ENCODE measurements around the gene TRIAP1. TPM values are rescaled to one million over a fixed set of nuclear protein-coding genes. Genes with fewer than 3 reads are reported as not detected.
"Not testable (repeated sequence)": the region's sequence is repeated elsewhere in the genome, so short reads cannot be mapped to it uniquely, and the experiment has no call there.

The TRIAP1 gene
- total and polyA plus RNA-seq, 8 donors, result 21.9 to 42.4 (median 36.2) TPM

DNA sequence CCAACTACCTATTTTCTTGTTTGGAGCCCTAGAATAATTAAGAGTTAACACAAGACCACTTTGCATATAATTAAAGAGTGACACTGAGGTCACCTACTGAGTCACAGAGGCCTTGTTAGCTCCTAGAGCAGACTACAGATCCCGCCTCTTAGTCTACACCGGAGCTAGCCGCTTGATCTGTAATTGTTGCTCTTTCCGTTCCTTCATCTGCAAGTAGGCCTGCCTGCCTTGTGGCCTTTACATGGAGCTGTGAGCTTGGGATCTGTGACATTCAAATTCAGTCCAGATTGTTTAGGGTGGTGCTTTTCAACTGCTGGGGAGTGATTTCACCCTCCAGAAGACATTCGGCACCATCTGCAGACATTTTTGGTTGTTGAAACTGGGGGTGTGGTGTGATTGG lies 44.1 kb upstream of the TRIAP1 start:
- Histone ChIP-seq H3K27me3 (no peaks in the 10 kb centered on the region), H3K27ac (no peak overlapping the region), H3K9me3 (no peaks in the 10 kb centered on the region), H3K4me1 (peaks cover 0 to 5% of the 10 kb centered on the region in 2 donors), H3K4me3 (no peak overlapping the region), H3K36me3 (peaks cover 0 to 12% of the 10 kb centered on the region in 2 donors)
- DNase-seq (no peak), ATAC-seq (no peak)
- intact Hi-C loops (cut with DNase I), result no loop called here
- TF ChIP-seq, protein P1, sequence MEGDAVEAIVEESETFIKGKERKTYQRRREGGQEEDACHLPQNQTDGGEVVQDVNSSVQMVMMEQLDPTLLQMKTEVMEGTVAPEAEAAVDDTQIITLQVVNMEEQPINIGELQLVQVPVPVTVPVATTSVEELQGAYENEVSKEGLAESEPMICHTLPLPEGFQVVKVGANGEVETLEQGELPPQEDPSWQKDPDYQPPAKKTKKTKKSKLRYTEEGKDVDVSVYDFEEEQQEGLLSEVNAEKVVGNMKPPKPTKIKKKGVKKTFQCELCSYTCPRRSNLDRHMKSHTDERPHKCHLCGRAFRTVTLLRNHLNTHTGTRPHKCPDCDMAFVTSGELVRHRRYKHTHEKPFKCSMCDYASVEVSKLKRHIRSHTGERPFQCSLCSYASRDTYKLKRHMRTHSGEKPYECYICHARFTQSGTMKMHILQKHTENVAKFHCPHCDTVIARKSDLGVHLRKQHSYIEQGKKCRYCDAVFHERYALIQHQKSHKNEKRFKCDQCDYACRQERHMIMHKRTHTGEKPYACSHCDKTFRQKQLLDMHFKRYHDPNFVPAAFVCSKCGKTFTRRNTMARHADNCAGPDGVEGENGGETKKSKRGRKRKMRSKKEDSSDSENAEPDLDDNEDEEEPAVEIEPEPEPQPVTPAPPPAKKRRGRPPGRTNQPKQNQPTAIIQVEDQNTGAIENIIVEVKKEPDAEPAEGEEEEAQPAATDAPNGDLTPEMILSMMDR (IDR thresholded peaks at IDR 0.05), result no peak

DNA sequence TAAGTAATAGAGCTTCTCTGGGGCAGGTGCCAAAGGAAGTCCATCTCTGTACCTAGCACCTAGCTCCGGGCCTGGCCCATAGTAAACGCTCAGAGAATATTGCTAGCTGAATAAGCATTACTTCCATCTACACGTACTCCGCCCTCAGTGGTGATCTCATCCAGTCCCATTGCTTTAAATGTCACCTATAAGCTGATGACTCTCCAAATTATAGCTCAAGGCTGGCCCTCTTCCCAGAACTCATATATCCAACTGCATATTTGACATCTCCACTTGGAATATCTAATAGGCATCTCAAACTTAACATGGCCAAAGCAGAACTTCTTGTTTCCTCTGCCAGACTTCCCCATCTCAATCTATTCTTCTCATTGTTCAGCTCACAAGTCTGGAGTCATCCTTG lies 42.8 kb upstream of the TRIAP1 start:
- peaks cover 0 to 12% of the 10 kb centered on the region in 2 donors for H3K36me3 ChIP-seq
- H3K4me1 ChIP-seq, result no peaks in the 10 kb centered on the region
- H3K9me3 ChIP-seq, result no peaks in the 10 kb centered on the region
- ATAC-seq (no peak), DNase-seq (no peak)
- H3K27me3 ChIP-seq, result no peaks in the 10 kb centered on the region
- TF ChIP-seq, protein P1 (IDR thresholded peaks at IDR 0.05), result no peak
- intact Hi-C loops (cut with DNase I), result no loop called here
- H3K27ac ChIP-seq, result no peak overlapping the region
- H3K4me3 ChIP-seq, result no peak overlapping the region

DNA sequence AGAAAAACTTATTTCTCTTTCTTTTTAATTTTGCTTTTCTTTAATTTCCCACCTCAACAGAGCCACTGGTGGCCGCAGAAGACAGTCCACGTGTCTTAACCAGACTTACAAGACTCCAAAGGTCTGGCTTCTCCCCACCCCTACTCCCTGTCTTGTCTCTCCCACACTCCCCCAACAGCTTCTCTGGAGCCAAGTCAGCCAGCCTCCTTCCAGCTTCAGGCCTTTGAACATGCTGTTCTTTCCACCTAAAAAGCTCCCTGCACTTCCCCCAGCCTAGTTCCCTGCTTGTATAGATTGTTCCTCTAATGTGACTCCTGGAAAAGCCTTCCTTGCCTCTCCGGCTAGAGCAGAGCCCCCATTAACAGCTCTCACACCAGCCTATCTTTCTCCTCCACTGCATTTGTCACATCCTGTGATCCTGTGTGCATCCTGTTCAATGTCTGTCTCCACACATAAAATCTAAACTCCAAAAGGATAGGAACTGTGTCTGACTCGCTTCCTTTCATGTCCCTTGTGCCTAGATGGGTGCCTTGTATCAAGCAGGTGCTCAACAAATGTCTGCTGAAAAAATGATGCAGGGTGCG lies 42.0 kb upstream of the TRIAP1 start:
- no peaks in the 10 kb centered on the region for H3K4me1 ChIP-seq
- no peaks in the 10 kb centered on the region for H3K27me3 ChIP-seq
- TF ChIP-seq, protein P1 (IDR thresholded peaks at IDR 0.05), result no peak
- H3K4me3 ChIP-seq, result no peak overlapping the region
- DNase-seq (no peak), ATAC-seq (no peak)
- no peak overlapping the region for H3K27ac ChIP-seq
- intact Hi-C loops (cut with DNase I), result no loop called here
- no peaks in the 10 kb centered on the region for H3K9me3 ChIP-seq
- peaks cover 0 to 12% of the 10 kb centered on the region in 2 donors for H3K36me3 ChIP-seq

DNA sequence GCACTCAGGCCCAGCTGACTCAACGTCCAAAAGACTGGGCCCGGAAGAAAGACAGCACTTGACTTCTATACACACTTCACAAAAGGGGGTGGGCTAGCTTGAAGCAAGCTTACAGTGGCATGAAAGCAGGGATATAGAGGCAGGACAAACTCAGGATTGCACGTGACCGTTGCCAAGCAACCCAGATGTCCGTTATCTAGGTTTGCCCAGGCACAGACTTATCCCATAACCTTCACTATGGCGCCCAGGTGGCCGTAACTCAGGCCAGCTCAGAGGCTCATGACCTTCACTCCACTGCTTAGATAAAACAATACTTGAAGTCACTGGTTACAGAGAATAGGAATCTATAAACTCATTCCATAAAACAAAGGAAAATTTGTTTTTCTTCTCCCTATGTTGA lies 41.4 kb upstream of the TRIAP1 start:
- H3K27ac ChIP-seq; H3K4me3 ChIP-seq; DNase-seq; ATAC-seq; H3K27me3 ChIP-seq; H3K4me1 ChIP-seq; H3K9me3 ChIP-seq; intact Hi-C loops (cut with DNase I): not testable (repeated sequence)
- peaks cover 0 to 12% of the 10 kb centered on the region in 2 donors for H3K36me3 ChIP-seq

DNA sequence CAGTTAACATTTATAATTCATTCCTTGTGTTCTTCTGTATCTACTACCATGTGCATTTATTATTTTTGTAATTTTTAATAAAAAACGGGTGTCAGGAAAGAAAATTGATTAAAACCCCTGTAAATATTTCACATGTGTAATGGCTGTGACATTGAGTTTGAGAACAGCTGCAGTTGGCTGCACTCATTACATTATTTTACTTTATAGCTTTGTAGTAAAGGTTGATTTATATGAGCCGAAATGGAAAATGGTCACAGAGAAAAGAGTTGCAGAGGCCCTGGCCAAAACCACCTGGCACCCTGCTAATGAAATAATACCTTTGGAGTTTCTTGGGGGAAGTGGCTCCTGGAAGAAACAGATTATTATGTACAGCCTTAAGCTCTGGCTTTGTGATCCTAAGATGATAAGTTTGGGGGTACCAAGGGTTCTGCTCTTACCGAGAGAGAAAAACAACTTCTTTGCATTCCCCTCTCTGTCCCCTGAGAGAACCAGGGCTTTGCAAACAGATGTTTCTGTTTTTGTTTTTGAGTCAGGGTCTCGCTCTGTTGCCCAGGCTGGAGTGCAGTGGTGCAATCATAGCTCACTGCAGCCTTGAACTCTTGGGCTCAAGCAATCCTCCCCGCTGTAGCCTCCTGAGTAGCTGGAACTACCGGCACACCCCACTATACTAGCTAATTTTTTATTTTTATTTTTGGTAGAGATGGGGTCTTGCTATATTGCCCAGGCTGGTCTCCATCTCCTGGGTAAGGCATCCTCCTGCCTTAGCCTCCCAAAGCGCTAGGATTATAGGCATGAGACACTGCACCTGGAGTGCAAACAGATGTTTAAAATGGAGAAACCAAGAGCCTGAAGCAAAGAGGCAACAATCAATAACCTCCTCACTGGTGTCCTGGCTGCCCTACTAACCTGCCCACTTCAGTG lies 40.0 kb upstream of the TRIAP1 start:
- intact Hi-C loops (cut with DNase I), result no loop called here
- no peak for ATAC-seq
- H3K27ac ChIP-seq, result no peak overlapping the region
- no peak for DNase-seq
- no peaks in the 10 kb centered on the region for H3K9me3 ChIP-seq
- H3K4me1 ChIP-seq, result no peaks in the 10 kb centered on the region
- TF ChIP-seq, protein P1 (IDR thresholded peaks at IDR 0.05), result no peak
- no peak overlapping the region for H3K4me3 ChIP-seq
- H3K27me3 ChIP-seq, result no peaks in the 10 kb centered on the region
- peaks cover 0 to 5% of the 10 kb centered on the region in 2 donors for H3K36me3 ChIP-seq
